ENCODE data around the gene NLGN4Y. TPM values are rescaled to one million over a fixed set of nuclear protein-coding genes. Genes with fewer than 3 reads are reported as not detected.

Gene NLGN4Y
- total RNA-seq, 4 donors from 2014 or later = not detected

- Histone ChIP-seq H3K9me3 (no peaks in the 10 kb centered on the region), H3K4me1 (no peaks in the 10 kb centered on the region), H3K27me3 (no peaks in the 10 kb centered on the region), H3K36me3 (no peaks in the 10 kb centered on the region), H3K27ac (no peak overlapping the region), H3K4me3 (no peak overlapping the region)
- TF ChIP-seq POLR2A (IDR thresholded peaks at IDR 0.05) (no peak), CTCF (IDR thresholded peaks at IDR 0.05) (no peak)
- intact Hi-C loops (cut with DNase I; ENCODE audit: low total_unique reads) = no loop called here
- no peak for DNase-seq
Observed at GRCh38 chrY:14741596-14741995, 217.3 kb downstream of the NLGN4Y start.

- TF ChIP-seq CTCF (IDR thresholded peaks at IDR 0.05) = no peak
- no peak for TF ChIP-seq POLR2A (IDR thresholded peaks at IDR 0.05)
- Histone ChIP-seq H3K4me3 (no peak overlapping the region), H3K9me3 (no peaks in the 10 kb centered on the region), H3K27me3 (no peaks in the 10 kb centered on the region), H3K4me1 (no peaks in the 10 kb centered on the region), H3K27ac (no peak overlapping the region), H3K36me3 (no peaks in the 10 kb centered on the region)
- intact Hi-C loops (cut with DNase I; ENCODE audit: low total_unique reads) = no loop called here
- no peak for DNase-seq
Observed at GRCh38 chrY:14748329-14748728, 224.0 kb downstream of the NLGN4Y start.

- no peak for TF ChIP-seq POLR2A (IDR thresholded peaks at IDR 0.05)
- no peak for TF ChIP-seq CTCF (IDR thresholded peaks at IDR 0.05)
- intact Hi-C loops (cut with DNase I; ENCODE audit: low total_unique reads) = no loop called here
- H3K4me1 ChIP-seq = no peaks in the 10 kb centered on the region
- H3K9me3 ChIP-seq = no peaks in the 10 kb centered on the region
- no peak for DNase-seq
- no peak overlapping the region for H3K27ac ChIP-seq
- H3K27me3 ChIP-seq = no peaks in the 10 kb centered on the region
- no peak overlapping the region for H3K4me3 ChIP-seq
- no peaks in the 10 kb centered on the region for H3K36me3 ChIP-seq
Observed at GRCh38 chrY:14755571-14755970, 231.2 kb downstream of the NLGN4Y start.

- Histone ChIP-seq H3K27me3 (no peaks in the 10 kb centered on the region), H3K9me3 (no peaks in the 10 kb centered on the region), H3K4me3 (no peak overlapping the region), H3K36me3 (no peaks in the 10 kb centered on the region), H3K4me1 (no peaks in the 10 kb centered on the region), H3K27ac (no peak overlapping the region)
- intact Hi-C loops (cut with DNase I; ENCODE audit: low total_unique reads) = no loop called here
- DNase-seq = no peak
- no peak for TF ChIP-seq CTCF (IDR thresholded peaks at IDR 0.05)
- no peak for TF ChIP-seq POLR2A (IDR thresholded peaks at IDR 0.05)
Observed at GRCh38 chrY:14762903-14763302, 238.6 kb downstream of the NLGN4Y start.

- no peaks in the 10 kb centered on the region for H3K27me3 ChIP-seq
- H3K36me3 ChIP-seq = no peaks in the 10 kb centered on the region
- H3K4me1 ChIP-seq = no peaks in the 10 kb centered on the region
- no peaks in the 10 kb centered on the region for H3K9me3 ChIP-seq
- intact Hi-C loops (cut with DNase I; ENCODE audit: low total_unique reads) = no loop called here
- H3K4me3 ChIP-seq = no peak overlapping the region
- no peak for DNase-seq
- H3K27ac ChIP-seq = no peak overlapping the region
- no peak for TF ChIP-seq POLR2A (IDR thresholded peaks at IDR 0.05)
- no peak for TF ChIP-seq CTCF (IDR thresholded peaks at IDR 0.05)
Observed at GRCh38 chrY:14763600-14763999, 239.3 kb downstream of the NLGN4Y start.
